ENCODE measurements around the gene MOCOS. TPM values are rescaled to one million over a fixed set of nuclear protein-coding genes. Genes with fewer than 3 reads are reported as not detected.
A peak's percentile ranks its signal among the peaks of the same experiment; 100 is the strongest.

Gene MOCOS
- total and polyA plus RNA-seq, 2 experiments from 2014 or later, result 3.1 to 8.6 TPM

- Histone ChIP-seq H3K4me3 (no peak overlapping the region), H3K27ac (peak overlapping the region; percentile 91), H3K36me3 (replicated peaks; ENCODE audit: insufficient read depth, low read depth) (no peaks in the 10 kb centered on the region), H3K27me3 (no peaks in the 10 kb centered on the region), H3K4me2 (no peak overlapping the region), H4K20me1 (ENCODE audit: insufficient read depth, poor library complexity, severe bottlenecking) (no peaks in the 10 kb centered on the region), H3K79me2 (no peaks in the 10 kb centered on the region), H3K9me2 (replicated peaks; ENCODE audit: insufficient read depth) (no peaks in the 10 kb centered on the region), H2AFZ (no peak overlapping the region), H3K9me3 (ENCODE audit: low read depth) (no peaks in the 10 kb centered on the region), H3K4me1 (ENCODE audit: insufficient read depth) (peaks cover 11% of the 10 kb centered on the region)
- no peak for DNase-seq (ENCODE audit: low spot score)
- 99% methylated on average over 3 of the region's 3 CpGs for WGBS (ENCODE audit: low lambda C conversion rate, missing lambda C conversion rate)
- TF ChIP-seq CTCF (IDR thresholded peaks at IDR 0.05; ENCODE audit: poor library complexity) (no peak), EZH2 (IDR thresholded peaks at IDR 0.05; ENCODE audit: borderline replicate concordance) (no peak), EZH2phosphoT487 (IDR thresholded peaks at IDR 0.05; ENCODE audit: low read depth, severe bottlenecking, unreplicated experiment) (no peak)
These were observed 9.4 kb upstream of the MOCOS start for GRCh38 chr18:36177913-36178312.

GRCh38 chr18:36179562-36180355 is 7.5 kb upstream of the MOCOS start:
- Histone ChIP-seq H3K27ac (peak overlapping the region; percentile 53), H3K9me3 (ENCODE audit: low read depth) (no peaks in the 10 kb centered on the region), H3K9me2 (replicated peaks; ENCODE audit: insufficient read depth) (no peaks in the 10 kb centered on the region), H3K27me3 (no peaks in the 10 kb centered on the region), H3K36me3 (replicated peaks; ENCODE audit: insufficient read depth, low read depth) (no peaks in the 10 kb centered on the region), H3K4me2 (no peak overlapping the region), H3K4me1 (ENCODE audit: insufficient read depth) (peaks cover 11% of the 10 kb centered on the region), H4K20me1 (ENCODE audit: insufficient read depth, poor library complexity, severe bottlenecking) (no peaks in the 10 kb centered on the region), H3K4me3 (no peak overlapping the region), H2AFZ (no peak overlapping the region), H3K79me2 (no peaks in the 10 kb centered on the region)
- TF ChIP-seq EZH2 (IDR thresholded peaks at IDR 0.05; ENCODE audit: borderline replicate concordance) (no peak), EZH2phosphoT487 (IDR thresholded peaks at IDR 0.05; ENCODE audit: low read depth, severe bottlenecking, unreplicated experiment) (no peak), CTCF (IDR thresholded peaks at IDR 0.05; ENCODE audit: poor library complexity) (no peak)
- 60% methylated on average over 7 of the region's 7 CpGs for WGBS (ENCODE audit: low lambda C conversion rate, missing lambda C conversion rate)
- peak; percentile 53 for DNase-seq (ENCODE audit: low spot score)

- 78% methylated on average over 6 of the region's 6 CpGs for WGBS (ENCODE audit: low lambda C conversion rate, missing lambda C conversion rate)
- H2AFZ ChIP-seq, result no peak overlapping the region
- no peak overlapping the region for H3K27ac ChIP-seq
- peaks cover 4% of the 10 kb centered on the region for H3K4me1 ChIP-seq (ENCODE audit: insufficient read depth)
- no peaks in the 10 kb centered on the region for H3K79me2 ChIP-seq
- H3K36me3 ChIP-seq (replicated peaks; ENCODE audit: insufficient read depth, low read depth), result no peaks in the 10 kb centered on the region
- no peaks in the 10 kb centered on the region for H3K27me3 ChIP-seq
- no peaks in the 10 kb centered on the region for H3K9me3 ChIP-seq (ENCODE audit: low read depth)
- no peak overlapping the region for H3K4me2 ChIP-seq
- H3K4me3 ChIP-seq, result no peak overlapping the region
- TF ChIP-seq EZH2 (IDR thresholded peaks at IDR 0.05; ENCODE audit: borderline replicate concordance), result no peak
- no peak for DNase-seq (ENCODE audit: low spot score)
- H3K9me2 ChIP-seq (replicated peaks; ENCODE audit: insufficient read depth), result no peaks in the 10 kb centered on the region
- H4K20me1 ChIP-seq (ENCODE audit: insufficient read depth, poor library complexity, severe bottlenecking), result no peaks in the 10 kb centered on the region
These were observed 5.9 kb upstream of the MOCOS start for GRCh38 chr18:36181441-36181840.

GRCh38 chr18:36181898-36182506 is 5.3 kb upstream of the MOCOS start:
- 96% methylated on average over 3 of the region's 3 CpGs for WGBS (ENCODE audit: low lambda C conversion rate, missing lambda C conversion rate)
- H3K27ac ChIP-seq, result no peak overlapping the region
- H3K4me2 ChIP-seq, result no peak overlapping the region

More at GRCh38 chr18:36181898-36182506, 5.3 kb upstream of the MOCOS start:
- Histone ChIP-seq H3K4me3 (no peak overlapping the region), H3K9me2 (replicated peaks; ENCODE audit: insufficient read depth) (no peaks in the 10 kb centered on the region), H3K4me1 (ENCODE audit: insufficient read depth) (peaks cover 5% of the 10 kb centered on the region), H2AFZ (no peak overlapping the region), H3K79me2 (no peaks in the 10 kb centered on the region), H3K36me3 (replicated peaks; ENCODE audit: insufficient read depth, low read depth) (no peaks in the 10 kb centered on the region), H3K27me3 (no peaks in the 10 kb centered on the region), H3K9me3 (ENCODE audit: low read depth) (no peaks in the 10 kb centered on the region), H4K20me1 (ENCODE audit: insufficient read depth, poor library complexity, severe bottlenecking) (no peaks in the 10 kb centered on the region)
- TF ChIP-seq EZH2phosphoT487 (IDR thresholded peaks at IDR 0.05; ENCODE audit: low read depth, severe bottlenecking, unreplicated experiment) (no peak), CTCF (IDR thresholded peaks at IDR 0.05; ENCODE audit: poor library complexity) (no peak), EZH2 (IDR thresholded peaks at IDR 0.05; ENCODE audit: borderline replicate concordance) (no peak)
- no peak for DNase-seq (ENCODE audit: low spot score)
